Kidney capillary endothelial cell (primary cell): Measurements from ENCODE around the gene KLF17.

Experiments
- DNase-seq: peaks from one replicate; pipeline ENCODE4 v3.0.0-alpha.2; 2018; ENCODE audit warnings: low spot score

Gene KLF17

GRCh38 chr1:44152692-44153091 lies 34.1 kb downstream of the KLF17 start:
- no peak for DNase-seq

GRCh38 chr1:44154049-44154448 lies 35.4 kb downstream of the KLF17 start:
- no peak for DNase-seq

- DNase-seq, result no peak
These were observed 39.3 kb downstream of the KLF17 start for GRCh38 chr1:44157903-44158302.

GRCh38 chr1:44158871-44159270 lies 40.2 kb downstream of the KLF17 start:
- DNase-seq, result no peak

- DNase-seq, result no peak
These were observed 42.9 kb downstream of the KLF17 start for GRCh38 chr1:44161546-44161945.

GRCh38 chr1:44168520-44169098 lies 50.0 kb downstream of the KLF17 start:
- no peak for DNase-seq

- DNase-seq, result no peak
These were observed 51.7 kb downstream of the KLF17 start for GRCh38 chr1:44170281-44170823.

- no peak for DNase-seq
These were observed 56.0 kb downstream of the KLF17 start for GRCh38 chr1:44174630-44175029.
